Tibial nerve (tissue), 3 donors: Measurements from ENCODE around the gene ZNF358.

Source experiments
- POLR2A ChIP-seq, 2 donors: fragments of 450-650 bp; IDR thresholded peaks; one replicate each; pipeline ENCODE4 v1.6.1; 2017; ENCODE audit warnings: antibody characterized with exemption in 2 of 2, mild to moderate bottlenecking in 2 of 2, moderate library complexity in 2 of 2
- TF ChIP-seq, protein P1 (sequence below), 5 experiments: fragments of 200-600 bp in 3 of 5; fragments of 450-650 bp in 2 of 5; sonication (generic) in 3 of 5; IDR thresholded peaks; one replicate each; pipeline ENCODE4 v1.5.1; 2016 to 2019; ENCODE audit warnings: antibody characterized with exemption in 5 of 5, mild to moderate bottlenecking in 3 of 5, moderate library complexity in 2 of 5

DNA sequence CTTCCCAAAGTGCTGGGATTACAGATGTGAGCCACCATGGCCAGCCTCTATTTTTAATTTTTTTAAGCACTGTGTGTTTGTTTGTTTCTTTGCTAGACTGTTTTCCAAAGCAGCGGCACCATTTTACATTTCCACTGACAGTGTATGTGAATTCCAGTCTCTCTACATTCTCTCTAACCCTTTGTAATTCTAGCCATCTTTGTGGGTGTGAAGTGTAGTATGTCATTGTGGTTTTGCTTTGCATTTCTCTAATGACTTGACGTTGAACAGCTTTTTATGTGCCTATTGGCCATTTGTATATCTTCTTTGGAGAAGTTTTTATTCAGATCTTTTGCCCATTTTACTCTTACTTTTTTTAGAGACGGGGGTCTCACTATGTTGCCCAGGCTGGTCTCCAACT lies 31.3 kb downstream of the ZNF358 start:
- TF ChIP-seq, protein P1, sequence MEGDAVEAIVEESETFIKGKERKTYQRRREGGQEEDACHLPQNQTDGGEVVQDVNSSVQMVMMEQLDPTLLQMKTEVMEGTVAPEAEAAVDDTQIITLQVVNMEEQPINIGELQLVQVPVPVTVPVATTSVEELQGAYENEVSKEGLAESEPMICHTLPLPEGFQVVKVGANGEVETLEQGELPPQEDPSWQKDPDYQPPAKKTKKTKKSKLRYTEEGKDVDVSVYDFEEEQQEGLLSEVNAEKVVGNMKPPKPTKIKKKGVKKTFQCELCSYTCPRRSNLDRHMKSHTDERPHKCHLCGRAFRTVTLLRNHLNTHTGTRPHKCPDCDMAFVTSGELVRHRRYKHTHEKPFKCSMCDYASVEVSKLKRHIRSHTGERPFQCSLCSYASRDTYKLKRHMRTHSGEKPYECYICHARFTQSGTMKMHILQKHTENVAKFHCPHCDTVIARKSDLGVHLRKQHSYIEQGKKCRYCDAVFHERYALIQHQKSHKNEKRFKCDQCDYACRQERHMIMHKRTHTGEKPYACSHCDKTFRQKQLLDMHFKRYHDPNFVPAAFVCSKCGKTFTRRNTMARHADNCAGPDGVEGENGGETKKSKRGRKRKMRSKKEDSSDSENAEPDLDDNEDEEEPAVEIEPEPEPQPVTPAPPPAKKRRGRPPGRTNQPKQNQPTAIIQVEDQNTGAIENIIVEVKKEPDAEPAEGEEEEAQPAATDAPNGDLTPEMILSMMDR (IDR thresholded peaks at IDR 0.05) = no peak
- TF ChIP-seq POLR2A (IDR thresholded peaks at IDR 0.05) = no peak
